ENCODE data around the gene DES.

DES gene

GRCh38 chr2:219440388-219441256, 22.4 kb downstream of the DES start:
- POLR2A ChIA-PET (ENCODE audit: low non-redundant PET) = no interaction called here
- CTCF ChIA-PET = interaction anchor here (0.6 to 0.9 kb wide), 3 partner anchors 68 to 592 kb away, joined by 3 to 8 read pairs (median 3); no protein-coding TSS in a partner anchor
- DNase-seq (ENCODE audit: low spot score) = peak; percentile 49

GRCh38 chr2:219441451-219442255, 23.5 kb downstream of the DES start:
- ChIA-PET CTCF (interaction anchor here (0.6 to 0.9 kb wide), 3 partner anchors 16 to 544 kb away, joined by 3 to 8 read pairs (median 3); no protein-coding TSS in a partner anchor), POLR2A (ENCODE audit: low non-redundant PET) (interaction anchor here (0.8 kb wide), 1 partner anchor 16 kb away, joined by 3 read pairs; no protein-coding TSS in a partner anchor)
- DNase-seq (ENCODE audit: low spot score) = peak; percentile 77
- H3K27ac ChIP-seq = peak overlapping the region; percentile 31
- no peak for TF ChIP-seq CTCF (conservative IDR thresholded peaks at IDR 0.05; ENCODE audit: low read depth)

More at GRCh38 chr2:219440388-219441256, 22.4 kb downstream of the DES start:
- H3K27ac ChIP-seq = no peak overlapping the region
- TF ChIP-seq CTCF (conservative IDR thresholded peaks at IDR 0.05; ENCODE audit: low read depth) = no peak

GRCh38 chr2:219442256-219443015, 24.3 kb downstream of the DES start:
- H3K27ac ChIP-seq = peak overlapping the region; percentile 31
- TF ChIP-seq CTCF (conservative IDR thresholded peaks at IDR 0.05; ENCODE audit: low read depth) = no peak
- ChIA-PET CTCF (interaction anchor here (0.6 to 0.9 kb wide), 3 partner anchors 16 to 96 kb away, joined by 3 read pairs; no protein-coding TSS in a partner anchor), POLR2A (ENCODE audit: low non-redundant PET) (interaction anchor here (0.8 kb wide), 1 partner anchor 15 kb away, joined by 3 read pairs; no protein-coding TSS in a partner anchor)
- DNase-seq (ENCODE audit: low spot score) = peak; percentile 34

GRCh38 chr2:219443016-219443696, 25.0 kb downstream of the DES start:
- CTCF ChIA-PET = interaction anchor here (0.7 to 1.0 kb wide), 2 partner anchors 15 to 95 kb away, joined by 3 read pairs; no protein-coding TSS in a partner anchor
- no peak for TF ChIP-seq CTCF (conservative IDR thresholded peaks at IDR 0.05; ENCODE audit: low read depth)
- DNase-seq (ENCODE audit: low spot score) = no peak
- POLR2A ChIA-PET (ENCODE audit: low non-redundant PET) = interaction anchor here (1.4 kb wide), 1 partner anchor 10 kb away, joined by 5 read pairs; no protein-coding TSS in a partner anchor
- no peak overlapping the region for H3K27ac ChIP-seq

- H3K27ac ChIP-seq = no peak overlapping the region
- ChIA-PET CTCF (interaction anchor here (1.0 kb wide), 1 partner anchor 14 kb away, joined by 3 read pairs; no protein-coding TSS in a partner anchor), POLR2A (ENCODE audit: low non-redundant PET) (interaction anchor here (1.4 kb wide), 1 partner anchor 9 kb away, joined by 5 read pairs; no protein-coding TSS in a partner anchor)
- DNase-seq (ENCODE audit: low spot score) = no peak
- no peak for TF ChIP-seq CTCF (conservative IDR thresholded peaks at IDR 0.05; ENCODE audit: low read depth)
Observed at GRCh38 chr2:219443697-219444023, 25.5 kb downstream of the DES start.

Measured in RWPE1 (cell line).